HepG2 (cell line): ENCODE data around the gene STEAP1B. TPM values are rescaled to one million over a fixed set of nuclear protein-coding genes. Genes with fewer than 3 reads are reported as not detected.
"Not testable (repeated sequence)": the region's sequence is repeated elsewhere in the genome, so short reads cannot be mapped to it uniquely, and the experiment has no call there.

Source experiments
- ATAC-seq: fragments of 200-7000 bp; cut with Tn5 transposase; 3 replicates; pipeline ENCODE4 v1.9.1; 2020; ENCODE audit warnings: mild to moderate bottlenecking, moderate library complexity
- BruUV-seq: library from RNA; stranded (reverse); fragments of 400-500 nt; replicated peaks from 2 replicates; lab custom pipeline; 2021; lab: Mats Ljungman, UMichigan
- CTCF ChIA-PET: fragments of 300-600 bp; formaldehyde crosslinking; extraction: SDS; loops from one replicate; lab custom pipeline; 2021; ENCODE audit warnings: low total read pairs, inconsistent platforms, low intra/inter-chr PET ratio; lab: Yijun Ruan, JAX
- POLR2A ChIA-PET: fragments of 350-600 bp; sonication (Branson Sonifier 250); formaldehyde crosslinking; loops from one replicate; lab custom pipeline; 2020; ENCODE audit warnings: antibody characterized with exemption, inconsistent platforms; lab: Yijun Ruan, JAX
- DNase-seq: peaks from one replicate; pipeline ENCODE4 v3.0.0-alpha.2; 2015; ENCODE audit warnings: low spot score
- FAIRE-seq: peaks from 3 replicates; lab custom pipeline; 2011; peaks lifted over from hg19 to GRCh38; lab: Jason Lieb, UNC
- H2AFZ ChIP-seq: one replicate; pipeline ENCODE4 v1.6.1; 2011; ENCODE audit warnings: low read length, inconsistent platforms
- H3K27ac ChIP-seq: fragments of 300-600 bp; 3 replicates; pipeline ENCODE4 v1.8.0; 2011; ENCODE audit warnings: mixed run types, mild to moderate bottlenecking, mixed read lengths, low read length, inconsistent platforms; ENCODE audit not compliant: insufficient read depth; ENCODE audit errors: extremely low read length
- H3K27me3 ChIP-seq, 2 experiments: fragments of 200-600 bp in 1 of 2; 2 replicates in 1 of 2; 3 replicates in 1 of 2; pipeline versions ENCODE4 v1.6.0 to v1.8.0; 2011; ENCODE audit warnings: low read length in 2 of 2, mild to moderate bottlenecking in 2 of 2, moderate library complexity in 2 of 2, inconsistent platforms in 1 of 2; ENCODE audit not compliant: insufficient read depth in 2 of 2, control insufficient read depth in 1 of 2
- H3K36me3 ChIP-seq, 2 experiments: fragments of 200-600 bp in 1 of 2; replicated peaks in 1 of 2; 2 replicates in 1 of 2; 3 replicates in 1 of 2; pipeline versions ENCODE4 v1.5.1 to v1.8.0; 2011; ENCODE audit warnings: low read length in 2 of 2, inconsistent platforms in 1 of 2; ENCODE audit not compliant: insufficient read depth in 2 of 2, control insufficient read depth in 1 of 2
- H3K4me1 ChIP-seq: 2 replicates; pipeline ENCODE4 v1.5.1; 2012; ENCODE audit warnings: low read length, inconsistent platforms; ENCODE audit not compliant: insufficient read depth
- H3K4me2 ChIP-seq: 2 replicates; pipeline ENCODE4 v1.6.0; 2011; ENCODE audit warnings: low read depth, low read length, inconsistent platforms
- H3K4me3 ChIP-seq, 3 experiments: fragments of 200-600 bp in 1 of 3; sonication (generic), shearing (Covaris generic) in 1 of 3; replicated peaks in 1 of 3; 2 replicates each; pipeline ENCODE4 v1.5.1; 2011 to 2016; ENCODE audit warnings: low read length in 3 of 3, inconsistent platforms in 2 of 3, low read depth in 2 of 3, mild to moderate bottlenecking in 2 of 3, control low read depth in 1 of 3, mixed read lengths in 1 of 3; ENCODE audit not compliant: insufficient read depth in 1 of 3
- H3K79me2 ChIP-seq: one replicate; pipeline ENCODE4 v1.6.1; 2011; ENCODE audit warnings: low read length, inconsistent platforms; ENCODE audit not compliant: insufficient read depth
- H3K9ac ChIP-seq: 2 replicates; pipeline ENCODE4 v1.6.0; 2011; ENCODE audit warnings: mild to moderate bottlenecking, low read depth, low read length, inconsistent platforms; ENCODE audit not compliant: insufficient read depth
- H3K9me3 ChIP-seq: 2 replicates; pipeline ENCODE4 v1.5.1; 2012; ENCODE audit warnings: mild to moderate bottlenecking, low read length
- H4K20me1 ChIP-seq: 2 replicates; pipeline ENCODE4 v1.6.0; 2011; ENCODE audit warnings: inconsistent platforms, mild to moderate bottlenecking, low read length, moderate library complexity; ENCODE audit not compliant: insufficient read depth
- WGBS: methylation state at CpG from one replicate; pipeline ENCODE4 v1.1.6; 2017; ENCODE audit warnings: low lambda C conversion rate; 5-methylcytosine and 5-hydroxymethylcytosine counted together
- in situ Hi-C: cut with HindIII; loops from 2 replicates; pipeline ENCODE4 v1.10.0; 2017; ENCODE audit warnings: low pct_unique_long_range_greater_than_20kb; ENCODE audit not compliant: extremely low pct_ligation_motif_present
- intact Hi-C: fragments of 100-400 bp; cut with micrococcal nuclease; formaldehyde crosslinking; loops from one replicate; pipeline ENCODE4 v1.10.0; 2022; ENCODE audit not compliant: unreplicated experiment
- polyA plus RNA-seq, 8 experiments: library from polyadenylated mRNA; depleted of rRNA in 3 of 8; stranded (reverse) in 7 of 8; unstranded in 1 of 8; fragments of >200 nt; fragmentation: Illumina TruSeq in 4 of 8; extraction: Trizol in 4 of 8; gene quantifications; 2 replicates each; pipeline versions ENCODE4 v1.2.1 to v1.2.3, GENCODE V29; 2011 to 2016; ENCODE audit warnings: low read depth in 4 of 8, missing spikeins in 1 of 8, mixed read lengths in 1 of 8; ENCODE audit not compliant: insufficient read depth in 1 of 8
- total RNA-seq, 5 experiments: library from RNA; depleted of rRNA; stranded (reverse); fragments of >200 nt; fragmentation: Illumina TruSeq; extraction: Trizol; gene quantifications; 2 replicates each; pipeline ENCODE4 v1.2.3, GENCODE V29; 2016; ENCODE audit warnings: low read depth in 1 of 5

The STEAP1B gene
- total and polyA plus RNA-seq, 2 of the 13 experiments (the other 11 are each of a cell fraction or from before 2014, with no cell fraction given), result not detected

- H3K27me3 ChIP-seq, H3K4me3 ChIP-seq, ATAC-seq, FAIRE-seq, H3K27ac ChIP-seq, BruUV-seq, intact Hi-C loops, H3K9me3 ChIP-seq, CTCF ChIA-PET, H3K79me2 ChIP-seq, DNase-seq, H4K20me1 ChIP-seq, H3K36me3 ChIP-seq, in situ Hi-C loops, H3K4me2 ChIP-seq, H2AFZ ChIP-seq, POLR2A ChIA-PET, H3K4me1 ChIP-seq, H3K9ac ChIP-seq: not testable (repeated sequence)
- WGBS, result 19% methylated on average over 4 of the region's 4 CpGs
Observed at GRCh38 chr7:22516950-22517349, 17.0 kb upstream of the STEAP1B start.

- ATAC-seq, FAIRE-seq, H3K27me3 ChIP-seq, BruUV-seq, H3K36me3 ChIP-seq, H3K4me1 ChIP-seq, intact Hi-C loops, POLR2A ChIA-PET, H3K9ac ChIP-seq, DNase-seq, H3K79me2 ChIP-seq, H3K4me3 ChIP-seq, H4K20me1 ChIP-seq, H3K27ac ChIP-seq, H2AFZ ChIP-seq, H3K9me3 ChIP-seq, H3K4me2 ChIP-seq, in situ Hi-C loops, CTCF ChIA-PET: not testable (repeated sequence)
- 0% methylated on average over 1 of the region's 1 CpG for WGBS
Observed at GRCh38 chr7:22514963-22515362, 15.0 kb upstream of the STEAP1B start.

DNA sequence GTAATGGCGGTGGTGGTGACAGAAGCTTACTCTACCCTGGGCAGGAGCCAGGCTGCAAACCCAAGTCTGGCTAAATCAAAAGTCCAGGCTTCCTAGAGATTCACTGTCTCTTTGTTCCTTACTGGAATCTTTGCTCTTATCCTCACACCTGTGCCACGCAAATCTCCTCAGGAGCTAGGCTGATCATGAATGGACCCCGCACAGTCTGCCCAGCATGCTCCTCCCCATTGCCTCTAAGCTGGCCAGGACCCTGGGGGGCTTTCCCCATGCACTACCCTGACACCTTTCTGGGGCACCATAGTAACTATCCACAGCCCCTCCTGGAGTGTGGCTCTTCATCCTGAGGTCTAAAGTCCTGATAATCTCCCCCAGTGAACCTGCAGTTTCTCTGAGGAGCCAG lies 7.3 kb upstream of the STEAP1B start:
- in situ Hi-C loops, H3K4me1 ChIP-seq, H3K36me3 ChIP-seq, BruUV-seq, H3K4me2 ChIP-seq, ATAC-seq, H2AFZ ChIP-seq, intact Hi-C loops, H3K27me3 ChIP-seq, CTCF ChIA-PET, FAIRE-seq, DNase-seq, H3K79me2 ChIP-seq, H3K4me3 ChIP-seq, POLR2A ChIA-PET, H3K27ac ChIP-seq, H3K9ac ChIP-seq, H3K9me3 ChIP-seq, H4K20me1 ChIP-seq: not testable (repeated sequence)
- WGBS, result 11% methylated on average over 1 of the region's 3 CpGs

DNA sequence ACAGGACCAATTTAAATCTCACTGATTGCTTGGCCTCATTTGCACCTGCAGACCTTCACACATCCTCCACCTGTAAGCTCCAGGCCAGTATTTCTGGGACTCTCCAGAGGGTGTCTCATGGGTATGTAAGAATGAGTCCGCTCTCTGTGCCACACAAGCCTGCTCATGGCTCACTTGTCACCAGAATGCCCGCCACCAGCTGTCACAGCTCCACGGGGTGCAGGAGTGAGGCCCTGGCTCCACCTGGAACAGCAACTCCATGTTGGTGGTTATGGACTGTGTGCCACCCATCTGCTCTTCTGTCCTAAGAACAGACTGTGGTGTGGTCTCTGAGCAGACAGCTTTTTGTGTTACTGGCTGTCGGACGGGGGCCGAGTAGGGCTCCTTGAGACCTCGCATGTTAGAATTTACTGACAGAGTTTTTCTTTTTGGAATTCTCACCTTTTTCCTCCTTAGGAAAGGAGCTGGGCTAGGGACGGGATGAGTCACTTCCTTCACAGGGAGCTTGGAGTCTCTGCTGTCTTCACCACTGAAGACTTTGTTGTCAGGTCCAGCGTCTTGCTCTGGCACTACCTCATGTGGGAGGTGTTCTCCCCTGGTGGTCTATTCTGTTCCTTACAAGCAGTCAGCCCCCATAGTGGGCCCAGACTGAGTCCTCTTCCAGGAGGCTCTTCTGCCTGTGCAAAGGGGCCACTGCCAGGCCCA lies 6.5 kb upstream of the STEAP1B start:
- BruUV-seq, in situ Hi-C loops: not testable (repeated sequence)

More for the DNA sequence above, 6.5 kb upstream of the STEAP1B start:
- H3K36me3 ChIP-seq, H3K79me2 ChIP-seq, FAIRE-seq, ATAC-seq, H3K9me3 ChIP-seq, H2AFZ ChIP-seq, CTCF ChIA-PET, H4K20me1 ChIP-seq, H3K27me3 ChIP-seq, H3K9ac ChIP-seq, H3K27ac ChIP-seq, H3K4me3 ChIP-seq, intact Hi-C loops, POLR2A ChIA-PET, H3K4me2 ChIP-seq, H3K4me1 ChIP-seq, DNase-seq: not testable (repeated sequence)
- WGBS, result 19% methylated on average over 9 of the region's 9 CpGs
